Activated naive CD4-positive, alpha-beta T cell treated with anti-CD3 and anti-CD28 coated beads for 36 hours (primary cell): ENCODE data around the gene RAPGEF2. TPM values are rescaled to one million over a fixed set of nuclear protein-coding genes. Genes with fewer than 3 reads are reported as not detected.
A peak's percentile ranks its signal among the peaks of the same experiment; 100 is the strongest.
"Not testable (repeated sequence)": the region's sequence is repeated elsewhere in the genome, so short reads cannot be mapped to it uniquely, and the experiment has no call there.

ENCODE experiments used
- CTCF ChIA-PET: fragments of 350-600 bp; sonication (Branson Sonifier 250); formaldehyde crosslinking; loops from one replicate; lab custom pipeline; 2021; ENCODE audit warnings: antibody characterized with exemption; lab: Charles Lee
- DNase-seq: peaks from one replicate; pipeline ENCODE4 v3.0.0-alpha.2; 2020
- H3K27ac Mint-ChIP-seq: one replicate; pipeline ENCODE4 v1.8.0; 2021; ENCODE audit warnings: mild to moderate bottlenecking, mixed read lengths
- H3K27me3 Mint-ChIP-seq: one replicate; pipeline ENCODE4 v1.8.0; 2021; ENCODE audit warnings: low read depth, mixed read lengths
- H3K36me3 Mint-ChIP-seq: one replicate; pipeline ENCODE4 v1.8.0; 2021; ENCODE audit warnings: low read depth, mixed read lengths
- H3K4me1 Mint-ChIP-seq: one replicate; pipeline ENCODE4 v1.8.0; 2021; ENCODE audit warnings: low read depth, mixed read lengths
- H3K4me3 Mint-ChIP-seq: one replicate; pipeline ENCODE4 v1.8.0; 2021; ENCODE audit warnings: mild to moderate bottlenecking, moderate library complexity, mixed read lengths
- H3K9me3 Mint-ChIP-seq: one replicate; pipeline ENCODE4 v1.8.0; 2021; ENCODE audit warnings: mixed read lengths
- intact Hi-C: fragments of 100-400 bp; cut with micrococcal nuclease; formaldehyde crosslinking; loops from one replicate; pipeline ENCODE4 v1.15.1; 2023
- total RNA-seq, 2 experiments: library from RNA; stranded (reverse); gene quantifications; one replicate each; pipeline ENCODE4 v1.2.3, GENCODE V29; 2021

Gene RAPGEF2
- total RNA-seq, 2 experiments from 2014 or later: 21.2 to 26.1 TPM

DNA sequence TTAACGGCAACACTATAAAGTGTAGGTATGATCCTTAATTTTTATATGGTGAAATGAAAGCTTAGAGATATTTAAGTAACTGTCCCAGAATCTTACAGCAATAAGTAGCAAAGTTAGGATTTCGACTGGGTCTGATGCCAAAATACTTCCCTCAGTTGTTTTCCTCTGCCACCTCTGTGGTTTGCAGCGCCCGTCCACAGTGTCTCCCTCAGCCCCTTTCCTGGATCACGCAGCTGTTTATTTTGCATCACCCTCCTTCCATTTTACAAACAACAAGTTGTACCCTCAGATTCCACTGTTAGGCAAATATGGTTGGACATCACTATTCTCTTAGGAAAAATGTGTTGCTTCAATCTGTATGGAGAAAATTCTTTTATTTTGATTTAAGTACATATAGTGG, 56.1 kb downstream of the RAPGEF2 start:
- Mint-ChIP-seq H3K27me3 (no peaks in the 10 kb centered on the region), H3K36me3 (no peaks in the 10 kb centered on the region), H3K4me1 (peaks cover 7% of the 10 kb centered on the region), H3K9me3 (no peaks in the 10 kb centered on the region), H3K27ac (no peak overlapping the region), H3K4me3 (no peak overlapping the region)
- intact Hi-C loops: no loop called here
- CTCF ChIA-PET: no interaction called here
- DNase-seq: no peak

GRCh38 chr4:159159611-159160010, 56.7 kb downstream of the RAPGEF2 start:
- no peaks in the 10 kb centered on the region for H3K27me3 Mint-ChIP-seq
- peaks cover 7% of the 10 kb centered on the region for H3K4me1 Mint-ChIP-seq
- no peaks in the 10 kb centered on the region for H3K36me3 Mint-ChIP-seq
- no peak overlapping the region for H3K4me3 Mint-ChIP-seq
- intact Hi-C loops: no loop called here
- CTCF ChIA-PET: no interaction called here
- no peak overlapping the region for H3K27ac Mint-ChIP-seq
- no peaks in the 10 kb centered on the region for H3K9me3 Mint-ChIP-seq
- DNase-seq: no peak

- H3K9me3 Mint-ChIP-seq: no peaks in the 10 kb centered on the region
- no peak for DNase-seq
- no peaks in the 10 kb centered on the region for H3K27me3 Mint-ChIP-seq
- no peak overlapping the region for H3K27ac Mint-ChIP-seq
- no peaks in the 10 kb centered on the region for H3K36me3 Mint-ChIP-seq
- peaks cover 7% of the 10 kb centered on the region for H3K4me1 Mint-ChIP-seq
- intact Hi-C loops: no loop called here
- CTCF ChIA-PET: no interaction called here
- no peak overlapping the region for H3K4me3 Mint-ChIP-seq
These were observed 57.4 kb downstream of the RAPGEF2 start for GRCh38 chr4:159160242-159160641.

GRCh38 chr4:159161436-159161835, 58.6 kb downstream of the RAPGEF2 start:
- H3K4me3 Mint-ChIP-seq, H3K27me3 Mint-ChIP-seq, CTCF ChIA-PET, H3K27ac Mint-ChIP-seq, H3K36me3 Mint-ChIP-seq, DNase-seq, intact Hi-C loops, H3K9me3 Mint-ChIP-seq: not testable (repeated sequence)
- peaks cover 12% of the 10 kb centered on the region for H3K4me1 Mint-ChIP-seq

DNA sequence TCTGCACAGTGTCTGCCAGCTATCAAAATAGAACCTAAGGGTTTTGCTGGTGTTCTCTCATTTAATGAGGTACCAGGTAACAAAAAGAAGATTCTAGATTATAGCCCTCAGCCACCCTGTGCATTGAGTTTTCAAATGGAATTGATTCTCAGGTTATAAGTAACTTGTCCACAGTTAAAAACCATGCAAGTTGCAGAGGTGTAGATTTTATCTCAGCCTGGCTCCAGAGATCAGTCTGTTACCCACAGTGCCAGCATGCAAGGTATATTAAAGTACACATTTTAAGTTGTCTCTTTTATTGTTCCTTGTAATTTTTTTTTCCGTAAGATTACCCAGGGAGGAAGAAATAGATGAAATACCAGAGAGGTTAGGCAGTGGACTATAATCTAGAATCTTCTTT, 59.7 kb downstream of the RAPGEF2 start:
- CTCF ChIA-PET: no interaction called here
- peaks cover 22% of the 10 kb centered on the region for H3K4me1 Mint-ChIP-seq
- no peak overlapping the region for H3K27ac Mint-ChIP-seq
- no peaks in the 10 kb centered on the region for H3K9me3 Mint-ChIP-seq
- DNase-seq: no peak
- no peaks in the 10 kb centered on the region for H3K27me3 Mint-ChIP-seq
- H3K36me3 Mint-ChIP-seq: no peaks in the 10 kb centered on the region
- intact Hi-C loops: no loop called here
- no peak overlapping the region for H3K4me3 Mint-ChIP-seq

DNA sequence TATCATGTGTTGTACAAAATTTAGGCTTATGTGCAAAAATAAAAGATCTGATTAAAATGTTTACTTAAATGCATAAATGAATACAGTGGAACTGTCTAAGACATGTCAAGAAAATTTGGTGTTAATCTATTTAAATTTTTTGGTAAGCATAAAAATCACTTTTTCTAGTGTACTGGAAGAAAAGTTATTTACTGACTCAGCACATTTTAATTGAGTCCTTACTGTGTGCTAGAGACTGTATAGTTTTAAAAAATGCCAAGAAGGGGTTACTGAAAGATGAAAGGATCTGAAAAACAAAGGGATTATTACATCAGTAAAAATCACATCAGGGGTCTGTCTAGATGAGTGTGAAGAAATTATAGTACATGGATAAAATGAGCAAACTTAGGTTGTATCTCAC, 60.6 kb downstream of the RAPGEF2 start:
- no peak for DNase-seq
- H3K36me3 Mint-ChIP-seq: no peaks in the 10 kb centered on the region
- H3K27ac Mint-ChIP-seq: no peak overlapping the region
- no peaks in the 10 kb centered on the region for H3K27me3 Mint-ChIP-seq
- intact Hi-C loops: no loop called here
- peaks cover 26% of the 10 kb centered on the region for H3K4me1 Mint-ChIP-seq
- CTCF ChIA-PET: no interaction called here
- no peak overlapping the region for H3K4me3 Mint-ChIP-seq
- H3K9me3 Mint-ChIP-seq: no peaks in the 10 kb centered on the region

GRCh38 chr4:159169404-159170302, 66.8 kb downstream of the RAPGEF2 start:
- intact Hi-C loops: loop anchor here (5.0 to 10.0 kb wide), 2 partner anchors 32 to 915 kb away; no protein-coding TSS in a partner anchor
- no peak overlapping the region for H3K27ac Mint-ChIP-seq
- no peaks in the 10 kb centered on the region for H3K9me3 Mint-ChIP-seq
- DNase-seq: no peak
- H3K4me3 Mint-ChIP-seq: no peak overlapping the region
- no peaks in the 10 kb centered on the region for H3K27me3 Mint-ChIP-seq
- CTCF ChIA-PET: interaction anchor here (0.7 kb wide), 1 partner anchor 61 kb away, joined by 4 read pairs; no protein-coding TSS in a partner anchor
- peaks cover 68% of the 10 kb centered on the region for H3K4me1 Mint-ChIP-seq
- no peaks in the 10 kb centered on the region for H3K36me3 Mint-ChIP-seq

GRCh38 chr4:159171287-159171686, 68.4 kb downstream of the RAPGEF2 start:
- H3K9me3 Mint-ChIP-seq: no peaks in the 10 kb centered on the region
- no peaks in the 10 kb centered on the region for H3K27me3 Mint-ChIP-seq
- CTCF ChIA-PET: interaction anchor here (2.8 kb wide), 1 partner anchor 32 kb away, joined by 11 read pairs; no protein-coding TSS in a partner anchor
- no peak overlapping the region for H3K27ac Mint-ChIP-seq
- peaks cover 80% of the 10 kb centered on the region for H3K4me1 Mint-ChIP-seq
- DNase-seq: peak; percentile 45
- no peaks in the 10 kb centered on the region for H3K36me3 Mint-ChIP-seq
- intact Hi-C loops: loop anchor here (5.0 to 10.0 kb wide), 2 partner anchors 34 to 916 kb away; no protein-coding TSS in a partner anchor
- no peak overlapping the region for H3K4me3 Mint-ChIP-seq

DNA sequence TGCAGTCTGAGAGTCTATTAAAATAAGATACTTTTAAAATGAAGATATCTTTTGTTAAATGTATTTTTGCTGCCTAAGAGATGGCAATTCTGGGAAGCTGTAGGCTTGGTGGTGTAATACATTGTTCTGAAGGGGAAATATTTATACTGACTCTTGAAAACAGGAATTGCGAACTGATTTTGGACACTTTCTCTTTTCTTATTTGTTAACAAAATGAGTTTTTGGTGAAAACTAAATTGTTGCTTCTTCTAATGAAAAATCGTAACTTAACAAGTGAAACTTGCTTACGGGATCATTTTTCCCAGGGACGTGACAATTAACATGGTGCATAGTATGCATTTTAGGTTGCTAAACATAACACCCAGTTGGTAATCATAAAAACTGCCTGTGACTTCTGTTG, 71.0 kb downstream of the RAPGEF2 start:
- Mint-ChIP-seq H3K27ac (no peak overlapping the region), H3K36me3 (no peaks in the 10 kb centered on the region), H3K27me3 (no peaks in the 10 kb centered on the region), H3K4me3 (no peak overlapping the region), H3K4me1 (peaks cover 72% of the 10 kb centered on the region), H3K9me3 (no peaks in the 10 kb centered on the region)
- DNase-seq: no peak
- intact Hi-C loops: loop anchor here (2.0 to 10.0 kb wide), 3 partner anchors 37 to 919 kb away; partner anchors contain the start of gene PPID
- CTCF ChIA-PET: interaction anchor here (1.2 to 1.4 kb wide), 2 partner anchors 317 to 320 kb away, joined by 3 read pairs; no protein-coding TSS in a partner anchor

DNA sequence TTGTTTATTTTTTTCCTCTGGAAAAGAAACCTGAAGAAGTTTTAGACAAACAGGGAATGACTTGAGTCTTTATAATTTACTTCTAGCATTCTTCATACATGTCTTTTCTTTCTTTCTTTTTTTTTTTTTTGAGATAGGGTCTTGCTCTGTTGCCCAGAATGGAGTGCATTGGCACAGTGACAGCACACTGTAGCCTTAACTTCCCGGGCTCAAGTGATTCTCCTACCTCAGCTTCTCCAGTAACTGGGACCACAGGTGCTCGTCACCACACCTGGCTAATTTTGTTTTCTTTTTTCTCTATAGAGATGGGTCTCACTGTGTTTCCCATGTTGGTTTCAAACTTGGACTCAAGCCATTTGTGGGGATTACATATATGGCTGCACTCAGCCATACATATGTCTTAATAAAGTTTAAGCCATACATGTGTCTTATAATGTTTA, 71.8 kb downstream of the RAPGEF2 start:
- CTCF ChIA-PET: interaction anchor here (0.5 to 0.6 kb wide), 2 partner anchors 257 to 304 kb away, joined by 3 to 4 read pairs; no protein-coding TSS in a partner anchor
- DNase-seq: no peak
- Mint-ChIP-seq H3K27me3 (no peaks in the 10 kb centered on the region), H3K27ac (no peak overlapping the region), H3K4me3 (no peak overlapping the region), H3K36me3 (no peaks in the 10 kb centered on the region), H3K4me1 (peaks cover 75% of the 10 kb centered on the region), H3K9me3 (no peaks in the 10 kb centered on the region)
- intact Hi-C loops: loop anchor here (1.0 to 10.0 kb wide), 12 partner anchors 29 to 920 kb away; partner anchors contain the start of genes ETFDH and PPID

GRCh38 chr4:159175085-159175988, 72.5 kb downstream of the RAPGEF2 start:
- intact Hi-C loops: loop anchor here (1.0 to 10.0 kb wide), 11 partner anchors 28 to 921 kb away; partner anchors contain the start of genes ETFDH and PPID
- peak overlapping the region; percentile 44 for H3K4me3 Mint-ChIP-seq
- no peaks in the 10 kb centered on the region for H3K9me3 Mint-ChIP-seq
- H3K36me3 Mint-ChIP-seq: no peaks in the 10 kb centered on the region
- H3K27ac Mint-ChIP-seq: no peak overlapping the region
- H3K4me1 Mint-ChIP-seq: peaks cover 75% of the 10 kb centered on the region
- DNase-seq: peak; percentile 76
- CTCF ChIA-PET: interaction anchor here (0.6 kb wide), 2 partner anchors 210 to 304 kb away, joined by 3 to 4 read pairs; no protein-coding TSS in a partner anchor
- peaks cover 3% of the 10 kb centered on the region for H3K27me3 Mint-ChIP-seq
